PC-3 (cell line): Measurements from ENCODE around the gene COL9A1. TPM values are rescaled to one million over a fixed set of nuclear protein-coding genes. Genes with fewer than 3 reads are reported as not detected.

Experiments
- ATAC-seq: fragments of 200-7000 bp; cut with Tn5 transposase; 2 replicates; pipeline ENCODE4 v1.9.1; 2020; ENCODE audit warnings: mild to moderate bottlenecking, moderate library complexity
- BruUV-seq: library from RNA; stranded (reverse); fragments of 400-500 nt; replicated peaks from 2 replicates; lab custom pipeline; 2021; lab: Mats Ljungman, UMichigan
- CTCF ChIA-PET: fragments of 300-600 bp; sonication (Branson Sonifier 250); formaldehyde crosslinking; loops from one replicate; lab custom pipeline; 2022; ENCODE audit warnings: antibody characterized with exemption; lab: Charles Lee
- POLR2A ChIA-PET: fragments of 300-600 bp; sonication (Branson Sonifier 250); formaldehyde crosslinking; loops from one replicate; lab custom pipeline; 2022; ENCODE audit warnings: antibody characterized with exemption; ENCODE audit not compliant: unreplicated experiment; lab: Charles Lee
- DNase-seq: peaks from one replicate; pipeline ENCODE4 v3.0.0-alpha.2; 2015
- H2AFZ ChIP-seq: fragments of 300-600 bp; sonication (generic); 2 replicates; pipeline ENCODE4 v1.6.0; 2016; ENCODE audit warnings: antibody characterized with exemption, low read length
- H3F3A ChIP-seq: fragments of 300-600 bp; sonication (generic); one replicate; pipeline ENCODE4 v1.6.0; 2017; ENCODE audit warnings: antibody characterized with exemption, low read length, control low read depth, mild to moderate bottlenecking; ENCODE audit not compliant: unreplicated experiment
- H3K27ac ChIP-seq: fragments of 300-600 bp; sonication (generic); 2 replicates; pipeline ENCODE4 v1.5.1; 2016; ENCODE audit warnings: mild to moderate bottlenecking, low read length
- H3K27me3 ChIP-seq: fragments of 300-600 bp; sonication (generic); 2 replicates; pipeline ENCODE4 v1.6.1; 2016; ENCODE audit warnings: low read length, mixed read lengths
- H3K36me3 ChIP-seq: fragments of 300-600 bp; sonication (generic); 2 replicates; pipeline ENCODE4 v1.6.1; 2016; ENCODE audit warnings: low read depth, mixed run types, low read length, mixed read lengths
- H3K4me1 ChIP-seq: fragments of 300-600 bp; sonication (generic); 2 replicates; pipeline ENCODE4 v1.5.1; 2016; ENCODE audit warnings: low read length; ENCODE audit not compliant: insufficient read depth
- H3K4me2 ChIP-seq: fragments of 300-600 bp; sonication (generic); 2 replicates; pipeline ENCODE4 v1.6.0; 2016; ENCODE audit warnings: low read length
- H3K4me3 ChIP-seq: fragments of 300-600 bp; sonication (generic); 2 replicates; pipeline ENCODE4 v1.5.1; 2016; ENCODE audit warnings: mild to moderate bottlenecking, low read length, mixed read lengths
- H3K79me2 ChIP-seq: fragments of 300-600 bp; sonication (generic); 2 replicates; pipeline ENCODE4 v1.6.1; 2017; ENCODE audit warnings: low read length, mixed read lengths
- H3K9ac ChIP-seq: fragments of 300-600 bp; sonication (generic); 2 replicates; pipeline ENCODE4 v1.6.0; 2016; ENCODE audit warnings: mild to moderate bottlenecking, low read length
- H3K9me2 ChIP-seq: fragments of 300-600 bp; sonication (generic); replicated peaks from 2 replicates; pipeline ENCODE4 v1.6.1; 2016; ENCODE audit warnings: mixed run types, low read length, mixed read lengths
- H3K9me3 ChIP-seq: fragments of 300-600 bp; sonication (generic); 2 replicates; pipeline ENCODE4 v1.6.1; 2016; ENCODE audit warnings: low read length, mixed read lengths
- H4K20me1 ChIP-seq: fragments of 300-600 bp; sonication (generic); 2 replicates; pipeline ENCODE4 v1.6.1; 2016; ENCODE audit warnings: low read length, mixed read lengths
- CTCF ChIP-seq: fragments of 300-600 bp; sonication (generic); conservative IDR thresholded peaks from 2 replicates; pipeline ENCODE4 v1.5.1; 2017; ENCODE audit warnings: antibody characterized with exemption, low read depth, mild to moderate bottlenecking, low read length
- EZH2 ChIP-seq: fragments of 300-600 bp; sonication (generic); IDR thresholded peaks from one replicate; pipeline ENCODE4 v1.6.1; 2017; ENCODE audit warnings: antibody characterized with exemption, mild to moderate bottlenecking, low read length; ENCODE audit not compliant: unreplicated experiment
- EZH2phosphoT487 ChIP-seq: fragments of 300-600 bp; sonication (generic); IDR thresholded peaks from 2 replicates; pipeline ENCODE4 v1.6.1; 2018; ENCODE audit warnings: mild to moderate bottlenecking, antibody characterized with exemption, low read length, borderline replicate concordance
- intact Hi-C: fragments of 100-400 bp; cut with micrococcal nuclease; formaldehyde crosslinking; loops from 2 replicates; pipeline ENCODE4 v1.9.0; 2023
- total RNA-seq: library from RNA; depleted of rRNA; stranded (reverse); fragments of >200 nt; gene quantifications from 2 replicates; pipeline ENCODE4 v1.2.3, GENCODE V29; 2014

Gene COL9A1
- total RNA-seq, 1 experiment from 2014 or later = not detected

GRCh38 chr6:70270287-70271005 is 32.4 kb downstream of the COL9A1 start:
- Histone ChIP-seq H3K27me3 (0 out of 2 replicates have a peak, but pooled peaks cover 7% of the 10 kb centered on the region), H3K9me3 (no peaks in the 10 kb centered on the region), H3K79me2 (no peaks in the 10 kb centered on the region), H3K4me1 (no peaks in the 10 kb centered on the region), H3K4me3 (no peak overlapping the region), H2AFZ (no peak overlapping the region), H3K27ac (no peak overlapping the region), H3K4me2 (no peak overlapping the region), H3K9me2 (no peaks in the 10 kb centered on the region), H3F3A (no peaks in the 10 kb centered on the region), H3K9ac (no peak overlapping the region), H4K20me1 (no peaks in the 10 kb centered on the region), H3K36me3 (no peaks in the 10 kb centered on the region)
- no peak for TF ChIP-seq EZH2phosphoT487
- no peak for TF ChIP-seq EZH2
- TF ChIP-seq CTCF = no peak
- ATAC-seq (peak; percentile 71), DNase-seq (peak; percentile 38)
- intact Hi-C loops = no loop called here
- CTCF ChIA-PET = no interaction called here
- no TSS peak for BruUV-seq
- POLR2A ChIA-PET = no interaction called here

GRCh38 chr6:70266142-70266541 is 36.7 kb downstream of the COL9A1 start:
- H3K9me2 ChIP-seq = no peaks in the 10 kb centered on the region
- H3K27ac ChIP-seq = no peak overlapping the region
- H3K9ac ChIP-seq = no peak overlapping the region
- H3K4me1 ChIP-seq = no peaks in the 10 kb centered on the region
- intact Hi-C loops = no loop called here
- H3K27me3 ChIP-seq = 0 out of 2 replicates have a peak, but pooled peaks cover 7% of the 10 kb centered on the region
- TF ChIP-seq EZH2 (no peak), EZH2phosphoT487 (no peak), CTCF (no peak)
- DNase-seq = no peak
- H3K4me3 ChIP-seq = no peak overlapping the region
- no peaks in the 10 kb centered on the region for H3F3A ChIP-seq
- CTCF ChIA-PET = no interaction called here
- POLR2A ChIA-PET = no interaction called here
- H3K36me3 ChIP-seq = no peaks in the 10 kb centered on the region
- H2AFZ ChIP-seq = no peak overlapping the region
- ATAC-seq = no peak
- no peaks in the 10 kb centered on the region for H3K9me3 ChIP-seq
- no peak overlapping the region for H3K4me2 ChIP-seq
- no peaks in the 10 kb centered on the region for H4K20me1 ChIP-seq
- BruUV-seq = no TSS peak
- H3K79me2 ChIP-seq = no peaks in the 10 kb centered on the region

GRCh38 chr6:70264306-70264705 is 38.6 kb downstream of the COL9A1 start:
- Histone ChIP-seq H3K79me2 (no peaks in the 10 kb centered on the region), H4K20me1 (no peaks in the 10 kb centered on the region), H3K27me3 (no peaks in the 10 kb centered on the region), H3K36me3 (no peaks in the 10 kb centered on the region), H3K4me1 (no peaks in the 10 kb centered on the region), H3K9me3 (no peaks in the 10 kb centered on the region), H3K4me2 (no peak overlapping the region), H2AFZ (no peak overlapping the region), H3F3A (no peaks in the 10 kb centered on the region), H3K9ac (no peak overlapping the region), H3K9me2 (no peaks in the 10 kb centered on the region), H3K27ac (no peak overlapping the region), H3K4me3 (no peak overlapping the region)
- ChIA-PET CTCF (no interaction called here), POLR2A (no interaction called here)
- DNase-seq (no peak), ATAC-seq (no peak)
- BruUV-seq = no TSS peak
- intact Hi-C loops = no loop called here
- TF ChIP-seq EZH2 = no peak
- TF ChIP-seq EZH2phosphoT487 = no peak
- TF ChIP-seq CTCF = no peak
